Suprapubic skin (tissue), 4 donors: Measurements from ENCODE around the gene SLTM. TPM values are rescaled to one million over a fixed set of nuclear protein-coding genes. Genes with fewer than 3 reads are reported as not detected.

Experiments
- DNase-seq, 2 donors: peaks; one replicate each; pipeline ENCODE4 v3.0.0-alpha.2; 2019; ENCODE audit warnings: low spot score in 2 of 2
- H3K27ac ChIP-seq: fragments of 200-600 bp; sonication (generic); one replicate; pipeline ENCODE4 v1.5.1; 2019
- H3K27me3 ChIP-seq: fragments of 200-600 bp; sonication (generic); one replicate; pipeline ENCODE4 v1.5.1; 2019
- H3K36me3 ChIP-seq: fragments of 200-600 bp; sonication (generic); one replicate; pipeline ENCODE4 v1.5.1; 2019
- H3K4me1 ChIP-seq: fragments of 200-600 bp; sonication (generic); one replicate; pipeline ENCODE4 v1.5.1; 2019
- H3K4me3 ChIP-seq: fragments of 200-600 bp; sonication (generic); one replicate; pipeline ENCODE4 v1.5.1; 2019; ENCODE audit warnings: mild to moderate bottlenecking
- H3K9me3 ChIP-seq: fragments of 200-600 bp; sonication (generic); one replicate; pipeline ENCODE4 v1.5.1; 2019
- CTCF ChIP-seq, 2 donors: fragments of 200-600 bp in 1 of 2; fragments of 450-650 bp in 1 of 2; sonication (generic) in 1 of 2; IDR thresholded peaks; one replicate each; pipeline ENCODE4 v1.5.1; 2016 to 2019; ENCODE audit warnings: antibody characterized with exemption in 2 of 2, mild to moderate bottlenecking in 1 of 2, moderate library complexity in 1 of 2
- EP300 ChIP-seq: sonication (generic); formaldehyde crosslinking; IDR thresholded peaks from one replicate; pipeline ENCODE4 v1.6.1; 2017; ENCODE audit warnings: antibody characterized with exemption
- POLR2A ChIP-seq, 2 donors: fragments of 450-650 bp; IDR thresholded peaks; one replicate each; pipeline ENCODE4 v1.6.1; 2017; ENCODE audit warnings: antibody characterized with exemption in 2 of 2, mild to moderate bottlenecking in 2 of 2, moderate library complexity in 2 of 2
- POLR2AphosphoS5 ChIP-seq, 3 donors: sonication (generic); formaldehyde crosslinking; IDR thresholded peaks; one replicate each; pipeline ENCODE4 v1.6.1; 2017; ENCODE audit warnings: antibody characterized with exemption in 3 of 3
- WGBS: methylation state at CpG from one replicate; pipeline ENCODE4 v1.1.5; 2018; 5-methylcytosine and 5-hydroxymethylcytosine counted together
- total RNA-seq, 4 donors: library from RNA; depleted of rRNA; stranded (reverse); fragments of >200 nt; gene quantifications; one replicate each; pipeline ENCODE4 v1.1.0, GENCODE V29; 2016

SLTM gene
- total RNA-seq, 4 donors from 2014 or later, result 73.2 to 213 (median 98.0) TPM

- no peak for DNase-seq
- Histone ChIP-seq H3K27me3 (no peaks in the 10 kb centered on the region), H3K36me3 (no peaks in the 10 kb centered on the region), H3K4me3 (no peak overlapping the region), H3K9me3 (no peaks in the 10 kb centered on the region), H3K27ac (no peak overlapping the region), H3K4me1 (no peaks in the 10 kb centered on the region)
- TF ChIP-seq POLR2AphosphoS5 (IDR thresholded peaks at IDR 0.05) (no peak), POLR2A (IDR thresholded peaks at IDR 0.05) (no peak), CTCF (IDR thresholded peaks at IDR 0.05) (no peak), EP300 (no peak)
- WGBS, result 93% methylated on average over 2 of the region's 2 CpGs
These were observed 34.0 kb upstream of the SLTM start for GRCh38 chr15:58967479-58967878.

GRCh38 chr15:58966698-58967097, 33.2 kb upstream of the SLTM start:
- Histone ChIP-seq H3K4me1 (no peaks in the 10 kb centered on the region), H3K4me3 (no peak overlapping the region), H3K27ac (no peak overlapping the region), H3K27me3 (no peaks in the 10 kb centered on the region), H3K9me3 (no peaks in the 10 kb centered on the region), H3K36me3 (no peaks in the 10 kb centered on the region)
- no peak for DNase-seq
- WGBS, result 84% methylated on average over 3 of the region's 3 CpGs
- TF ChIP-seq CTCF (IDR thresholded peaks at IDR 0.05), result no peak
- no peak for TF ChIP-seq POLR2AphosphoS5 (IDR thresholded peaks at IDR 0.05)
- TF ChIP-seq POLR2A (IDR thresholded peaks at IDR 0.05), result no peak
- TF ChIP-seq EP300, result no peak

- no peak for DNase-seq
- H3K4me3 ChIP-seq, result no peak overlapping the region
- WGBS, result 78% methylated on average over 8 of the region's 8 CpGs
- no peaks in the 10 kb centered on the region for H3K9me3 ChIP-seq
- no peaks in the 10 kb centered on the region for H3K36me3 ChIP-seq
- TF ChIP-seq CTCF (IDR thresholded peaks at IDR 0.05) (no peak), POLR2AphosphoS5 (IDR thresholded peaks at IDR 0.05) (no peak), POLR2A (IDR thresholded peaks at IDR 0.05) (no peak), EP300 (no peak)
- H3K27me3 ChIP-seq, result no peaks in the 10 kb centered on the region
- no peaks in the 10 kb centered on the region for H3K4me1 ChIP-seq
- H3K27ac ChIP-seq, result no peak overlapping the region
These were observed 29.4 kb upstream of the SLTM start for GRCh38 chr15:58962662-58963565.

- Histone ChIP-seq H3K9me3 (no peaks in the 10 kb centered on the region), H3K4me3 (no peak overlapping the region), H3K27ac (no peak overlapping the region), H3K36me3 (no peaks in the 10 kb centered on the region), H3K4me1 (no peaks in the 10 kb centered on the region), H3K27me3 (no peaks in the 10 kb centered on the region)
- no peak for DNase-seq
- 77% methylated on average over 1 of the region's 1 CpG for WGBS
- TF ChIP-seq EP300, result no peak
- TF ChIP-seq CTCF (IDR thresholded peaks at IDR 0.05), result no peak
- no peak for TF ChIP-seq POLR2A (IDR thresholded peaks at IDR 0.05)
- no peak for TF ChIP-seq POLR2AphosphoS5 (IDR thresholded peaks at IDR 0.05)
These were observed 28.7 kb upstream of the SLTM start for GRCh38 chr15:58962136-58962535.

- Histone ChIP-seq H3K9me3 (no peaks in the 10 kb centered on the region), H3K4me3 (no peak overlapping the region), H3K27me3 (no peaks in the 10 kb centered on the region), H3K36me3 (no peaks in the 10 kb centered on the region), H3K4me1 (no peaks in the 10 kb centered on the region), H3K27ac (no peak overlapping the region)
- DNase-seq, result no peak
- 94% methylated on average over 4 of the region's 4 CpGs for whole genome bisulfite sequencing
- TF ChIP-seq EP300, result no peak
These were observed 25.3 kb upstream of the SLTM start for GRCh38 chr15:58958811-58959210.
